NCI-H1092 treated with DMSO at 0.1 percent for 48 hours (cell line): ENCODE data around the gene FBXL4.
"Not testable (repeated sequence)": the region's sequence is repeated elsewhere in the genome, so short reads cannot be mapped to it uniquely, and the experiment has no call there.

Source experiments
- DNase-seq: peaks from one replicate; lab custom pipeline; 2025; lab: John Stamatoyannopoulos, UW

FBXL4 gene

DNA sequence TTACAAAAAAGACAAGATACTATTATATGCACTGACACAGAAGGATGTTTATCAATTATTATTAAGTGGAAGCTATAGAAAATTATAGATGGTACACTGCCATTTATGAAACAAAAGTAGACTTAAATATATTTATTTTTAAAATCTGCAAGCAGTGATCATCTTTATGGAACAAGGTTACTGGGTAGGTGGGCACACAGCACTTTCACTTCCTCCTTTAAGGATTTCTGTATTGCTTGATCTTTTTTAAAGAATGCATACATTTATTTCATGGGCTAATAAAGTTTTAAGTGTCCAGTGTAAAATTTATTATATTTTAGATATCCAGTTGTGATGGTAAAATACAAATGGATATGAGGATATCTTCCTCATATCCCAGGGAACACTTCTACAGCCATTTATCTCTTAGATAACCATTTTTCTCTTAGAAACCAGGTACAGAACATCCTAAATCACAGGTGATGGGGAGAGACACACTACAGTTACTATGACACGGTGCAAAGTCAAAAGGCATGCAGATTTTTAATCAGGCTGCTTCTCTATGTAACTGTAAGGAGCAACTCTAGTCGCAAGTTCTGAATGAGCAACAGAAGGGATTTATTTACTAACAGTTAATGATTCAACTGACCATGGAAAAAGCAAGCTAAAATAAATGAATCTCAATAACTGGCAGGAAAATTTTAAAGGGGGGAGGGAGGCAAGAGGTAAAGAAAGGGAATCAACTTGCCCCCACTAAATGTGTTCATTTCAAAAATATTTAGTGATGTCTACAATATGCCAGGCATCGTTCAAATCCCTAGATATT lies 2.2 kb downstream of the FBXL4 start:
- no peak for DNase-seq

DNA sequence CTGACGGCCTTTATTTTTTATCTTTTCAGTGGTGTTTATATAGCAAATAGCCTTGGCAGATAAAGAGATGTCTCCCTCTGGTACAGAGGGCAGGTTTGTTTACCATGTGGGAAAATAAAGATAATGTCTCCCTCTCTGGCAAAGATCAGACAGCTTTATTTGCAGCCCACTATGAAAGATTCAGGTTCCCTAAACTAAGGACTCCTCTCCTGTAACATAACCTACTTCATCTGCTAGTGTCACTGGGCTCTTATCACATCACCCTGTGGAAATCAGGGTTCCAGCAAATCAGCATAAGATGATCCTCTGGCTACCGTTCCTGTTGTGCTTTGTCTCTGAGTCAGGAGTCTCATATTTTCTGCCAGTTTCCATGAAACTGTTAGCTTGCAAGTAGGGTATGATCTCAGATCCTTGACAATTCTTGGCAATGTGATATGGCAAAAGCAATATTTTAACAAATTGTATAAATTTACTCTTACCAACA lies 3.1 kb downstream of the FBXL4 start:
- peak; percentile 69 for DNase-seq

DNA sequence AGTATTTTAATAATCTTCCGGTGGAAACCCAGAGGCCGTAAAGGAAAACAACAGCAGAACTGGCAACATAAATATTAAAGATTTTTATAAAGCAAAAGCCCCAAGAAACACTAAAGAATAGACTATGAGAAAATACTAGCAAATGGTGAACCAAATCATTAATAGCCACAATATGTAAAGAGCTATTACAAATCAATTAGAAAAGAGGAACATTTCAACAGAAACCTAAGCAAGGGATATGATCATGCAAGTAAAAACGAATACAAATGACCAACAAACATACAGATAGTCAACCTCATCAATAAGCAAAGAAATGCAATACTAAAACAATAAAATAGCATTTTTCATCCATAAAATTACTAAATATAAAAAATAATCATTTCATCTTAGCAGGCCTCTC lies 3.6 kb downstream of the FBXL4 start:
- DNase-seq: no peak

DNA sequence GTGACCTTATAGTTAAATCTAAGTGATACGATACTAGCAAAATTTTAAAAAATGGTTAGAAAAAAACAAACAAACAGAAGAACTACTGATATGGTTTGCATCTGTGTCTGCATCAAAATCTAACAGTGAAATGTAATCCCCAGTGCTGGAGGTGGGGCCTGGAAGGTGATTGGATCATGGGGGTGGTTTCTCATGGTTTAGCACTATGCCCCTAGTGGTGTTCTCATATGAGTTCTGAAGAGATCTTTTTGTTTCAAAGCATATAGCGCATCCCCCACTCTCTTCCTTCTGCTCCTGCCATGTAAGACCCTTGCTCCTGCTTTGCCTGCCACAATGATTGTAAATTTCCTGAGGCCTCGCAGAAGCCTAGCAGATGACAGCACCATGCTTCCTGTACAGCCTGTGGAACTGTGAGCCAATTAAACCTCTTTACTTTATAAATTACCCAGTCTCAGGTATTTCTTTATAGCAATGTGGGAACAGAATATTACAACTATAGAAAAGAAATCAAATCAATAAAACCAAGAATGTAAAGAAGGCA lies 5.4 kb downstream of the FBXL4 start:
- no peak for DNase-seq

DNA sequence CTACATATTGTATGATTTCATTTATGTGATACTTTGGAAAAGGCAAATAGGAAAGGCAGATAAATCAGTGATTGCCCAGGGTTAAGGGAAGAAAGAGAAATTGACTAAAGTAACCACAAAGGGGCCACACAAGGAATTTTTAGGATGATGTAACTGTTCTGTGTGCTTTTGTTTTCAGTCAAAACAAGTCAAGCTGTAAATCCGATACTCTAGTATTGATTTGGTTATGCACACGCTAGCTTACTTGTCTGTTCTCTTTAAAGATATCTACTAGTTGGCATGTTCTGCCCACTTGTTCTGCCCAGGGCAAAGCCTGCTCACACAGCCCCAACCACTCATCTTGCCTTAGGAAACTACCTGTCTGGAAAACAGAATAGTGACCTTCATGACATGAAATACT lies 6.4 kb downstream of the FBXL4 start:
- no peak for DNase-seq

DNA sequence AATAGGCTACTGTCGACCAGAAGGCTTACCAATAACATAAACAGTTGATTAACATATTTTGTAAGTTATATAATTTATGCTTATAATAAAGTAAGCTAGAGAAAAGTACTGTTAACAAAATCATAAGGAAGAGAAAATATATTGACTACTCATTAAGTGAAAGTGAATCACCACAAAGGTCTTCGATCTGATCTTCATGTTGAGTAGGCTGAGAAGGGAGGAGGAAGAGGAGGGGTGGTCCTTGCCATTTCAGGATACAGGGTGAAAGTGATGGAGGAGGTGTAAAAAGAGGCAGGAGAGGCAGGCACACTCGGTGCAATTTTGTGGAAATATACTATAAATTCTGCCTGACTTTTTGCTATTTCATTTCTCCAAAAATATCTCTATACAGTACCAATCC lies 10.4 kb downstream of the FBXL4 start:
- no peak for DNase-seq

DNA sequence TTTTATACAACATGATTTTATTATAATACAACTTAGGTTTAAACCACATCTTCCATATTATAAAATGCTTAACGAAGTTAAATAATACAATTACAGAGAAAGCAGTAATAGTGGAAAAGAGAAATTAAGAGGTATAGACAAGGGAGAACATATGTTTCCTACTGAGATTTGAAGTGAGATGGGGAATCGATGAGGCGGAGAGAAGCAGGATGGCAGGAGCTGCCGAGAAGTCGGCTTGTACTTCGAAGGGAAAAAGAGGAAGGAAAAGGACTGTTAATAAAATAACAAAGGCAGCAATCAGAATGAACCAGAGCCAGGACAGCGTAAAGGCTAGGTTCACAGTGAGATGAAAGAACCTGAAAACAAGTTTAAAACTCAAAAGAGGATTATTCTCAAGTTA lies 15.4 kb downstream of the FBXL4 start:
- DNase-seq: peak; percentile 36

DNA sequence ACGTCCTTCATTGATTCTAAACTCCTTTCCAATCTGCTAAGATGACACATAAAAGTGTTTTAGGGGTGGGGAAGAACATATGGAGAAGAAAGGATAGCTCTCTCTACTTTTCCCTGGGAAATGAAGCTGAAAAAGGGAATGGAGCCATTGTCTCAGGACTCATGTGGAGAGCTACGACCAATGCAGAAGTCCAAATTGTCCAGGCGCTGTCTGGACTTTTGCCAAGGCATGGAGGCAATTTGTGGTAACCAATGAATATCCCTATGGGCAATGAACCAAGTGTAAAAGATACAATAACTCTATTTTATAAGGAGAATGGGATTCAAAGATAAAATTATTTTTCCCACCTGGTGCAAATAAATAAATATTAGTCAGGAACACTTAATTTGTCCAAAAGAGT lies 16.1 kb downstream of the FBXL4 start:
- peak; percentile 48 for DNase-seq

DNA sequence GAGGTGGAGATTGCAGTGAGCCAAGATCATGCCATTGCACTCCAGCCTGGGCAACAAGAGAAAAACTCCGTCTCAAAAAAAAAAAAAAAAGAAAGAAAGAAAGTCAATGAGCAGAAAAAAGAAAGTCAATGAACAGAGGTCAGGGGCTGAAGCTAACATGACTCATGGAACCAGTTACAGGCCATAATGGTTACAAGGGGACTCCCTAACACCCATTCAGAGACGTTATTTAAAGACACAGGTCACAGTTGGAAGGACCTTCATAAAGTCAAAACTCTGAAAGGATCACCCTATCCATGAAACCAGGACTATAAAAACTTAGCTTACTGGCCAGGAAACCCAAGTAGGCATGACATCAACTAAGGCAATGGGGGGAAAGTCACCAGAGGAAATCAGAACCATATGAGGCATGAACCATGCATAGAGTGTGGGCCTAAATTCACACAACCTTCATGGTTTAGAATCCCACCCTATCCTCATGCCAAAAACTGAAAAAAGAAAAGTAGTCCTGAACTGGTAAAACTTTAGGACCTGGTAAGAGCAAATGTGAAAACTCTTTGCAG lies 18.2 kb downstream of the FBXL4 start:
- DNase-seq: no peak

DNA sequence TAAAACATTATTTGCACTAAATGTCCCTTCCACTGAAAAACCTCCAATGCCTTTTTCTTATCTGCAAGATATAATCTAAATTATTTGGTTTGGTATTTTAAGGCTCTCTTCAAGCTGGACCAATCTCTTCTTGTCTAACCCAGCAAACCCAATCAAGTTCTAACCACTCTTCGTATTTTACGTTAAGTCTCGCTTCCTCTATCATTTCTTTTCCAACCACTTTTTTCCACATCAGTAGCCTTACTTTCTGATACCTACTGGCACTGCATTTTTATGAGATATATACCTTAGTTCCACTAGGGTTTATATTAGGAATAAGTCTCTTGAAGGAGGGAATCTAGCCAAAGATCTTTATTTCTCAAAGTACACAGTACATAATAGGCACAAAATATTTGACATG lies 19.1 kb downstream of the FBXL4 start:
- DNase-seq: no peak

DNA sequence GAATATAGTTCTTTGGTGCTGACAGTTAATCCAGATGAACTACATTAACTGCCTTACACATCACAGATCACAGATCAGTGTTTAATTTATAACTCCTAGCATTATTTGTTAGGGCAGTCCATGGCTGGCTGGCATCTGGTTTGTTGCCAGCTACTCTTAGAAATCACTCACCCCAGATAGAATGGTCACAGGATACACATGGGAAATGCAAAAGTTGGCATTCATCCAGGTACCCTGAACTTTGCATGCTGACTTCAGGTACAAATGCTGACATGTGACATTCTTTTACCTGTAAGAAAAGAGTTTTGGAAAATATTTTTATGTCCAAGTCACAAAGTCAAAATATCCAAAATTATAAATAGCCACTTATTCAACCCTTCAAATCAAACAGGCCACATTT lies 20.2 kb downstream of the FBXL4 start:
- DNase-seq: peak; percentile 82

DNA sequence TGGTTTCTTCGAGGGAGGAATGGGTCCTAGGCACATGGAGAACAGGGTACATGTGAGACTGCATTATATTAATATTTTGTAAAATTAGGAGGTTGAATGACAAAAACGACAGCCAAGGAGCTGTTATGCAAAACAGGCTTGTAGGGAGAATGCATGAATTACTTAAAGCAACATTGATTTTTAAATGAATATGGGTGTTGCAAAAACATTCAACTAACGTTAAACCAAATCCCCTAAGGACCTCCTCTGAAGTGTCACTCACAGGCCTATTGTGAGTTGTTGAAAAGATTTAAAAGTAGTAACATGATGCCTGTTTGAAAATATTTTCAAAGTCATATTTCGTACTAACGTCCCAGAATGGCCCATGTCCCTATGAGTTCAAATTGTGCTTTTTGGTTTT lies 21.9 kb downstream of the FBXL4 start:
- DNase-seq: no peak

DNA sequence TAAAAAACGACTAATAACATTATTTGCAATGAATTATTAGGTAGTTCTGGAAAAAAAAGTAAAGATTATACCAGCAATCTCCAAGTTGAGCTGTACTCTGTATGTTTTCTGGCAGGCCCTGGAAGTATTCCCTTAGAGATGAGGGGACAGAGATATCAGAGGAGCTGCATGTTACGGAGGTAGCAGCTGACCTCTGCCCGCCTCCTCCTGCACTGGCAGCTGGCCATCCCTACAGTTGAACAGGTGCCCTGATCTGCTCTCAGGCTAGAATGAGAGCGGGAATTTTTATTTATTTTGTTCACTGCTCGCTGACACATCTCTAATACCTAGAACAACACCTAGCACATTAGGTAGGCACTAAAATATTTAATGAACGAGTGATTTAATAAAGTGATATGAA lies 23.1 kb downstream of the FBXL4 start:
- DNase-seq: peak; percentile 73

DNA sequence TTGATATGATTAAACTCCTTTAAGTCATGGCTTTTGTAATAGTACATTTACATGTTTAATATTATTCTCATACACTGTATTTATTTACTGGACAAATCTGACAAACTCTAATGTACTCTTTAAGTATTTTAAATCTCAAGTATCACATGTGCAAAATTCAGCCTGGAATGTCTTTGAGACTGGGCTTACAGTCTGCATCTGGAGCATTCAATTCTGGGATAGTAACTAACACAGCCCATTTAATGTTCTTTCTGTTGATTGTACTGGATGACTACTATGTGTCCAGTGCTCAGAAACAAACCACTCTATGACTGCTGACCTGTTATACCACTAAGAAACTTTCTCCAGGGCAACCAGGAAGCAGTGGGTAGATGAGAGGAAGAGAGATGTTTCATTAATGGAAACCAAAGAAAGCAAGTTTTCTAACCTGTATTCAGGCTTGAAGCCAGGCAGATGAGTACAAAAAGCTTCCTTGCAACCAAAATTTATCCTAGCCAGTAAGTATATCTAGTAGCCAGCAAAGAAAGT lies 26.8 kb downstream of the FBXL4 start:
- DNase-seq: no peak

DNA sequence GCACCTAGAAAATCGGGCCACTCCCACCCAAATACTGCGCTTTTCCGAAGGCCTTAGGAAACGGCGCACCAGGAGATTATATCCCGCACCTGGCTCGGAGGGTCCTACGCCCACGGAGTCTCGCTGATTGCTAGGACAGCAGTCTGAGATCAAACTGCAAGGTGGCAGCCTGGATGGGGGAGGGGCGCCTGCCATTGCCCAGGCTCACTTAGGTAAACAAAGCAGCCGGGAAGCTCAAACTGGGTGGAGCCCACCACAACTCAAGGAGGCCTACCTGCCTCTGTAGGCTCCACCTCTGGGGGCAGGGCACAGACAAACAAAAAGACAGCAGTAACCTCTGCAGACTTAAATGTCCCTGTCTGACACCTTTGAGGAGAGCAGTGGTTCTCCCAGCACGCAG lies 36.8 kb downstream of the FBXL4 start:
- not testable (repeated sequence) for DNase-seq

DNA sequence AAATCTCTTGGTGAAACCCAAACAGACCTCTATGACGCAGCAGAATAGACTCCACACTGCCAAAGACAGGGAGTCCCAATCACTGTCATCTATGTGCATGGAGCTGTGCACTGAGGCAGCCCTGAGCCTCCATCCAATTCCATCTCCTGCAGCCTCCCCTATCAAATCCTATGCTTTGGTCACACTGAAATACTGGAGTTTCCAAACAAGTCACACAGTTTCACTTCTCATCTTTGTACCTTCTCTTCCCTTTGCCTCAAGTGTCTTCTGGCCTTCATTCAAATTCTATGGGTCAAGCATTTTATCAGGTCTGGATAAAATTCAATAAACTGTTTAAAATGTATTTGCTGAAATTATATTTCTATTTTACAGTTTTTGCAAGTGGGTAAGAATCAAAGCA lies 38.5 kb downstream of the FBXL4 start:
- no peak for DNase-seq

DNA sequence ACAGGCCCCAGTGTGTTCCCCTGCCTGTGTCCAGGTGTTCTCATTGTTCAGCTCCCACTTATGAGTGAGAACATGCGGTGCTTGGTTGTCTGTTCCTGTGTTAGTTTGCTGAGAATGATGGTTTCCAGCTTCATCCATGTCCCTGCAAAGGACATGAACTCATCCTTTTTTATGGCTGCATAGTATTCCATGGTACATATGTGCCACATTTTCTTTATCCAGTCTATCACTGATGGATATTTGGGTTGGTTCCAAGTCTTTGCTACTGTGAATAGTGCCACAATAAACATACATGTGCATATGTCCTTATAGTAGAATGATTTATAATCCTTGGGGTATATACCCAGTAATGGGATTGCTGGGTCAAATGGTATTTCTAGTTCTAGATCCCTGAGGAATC lies 41.4 kb downstream of the FBXL4 start:
- DNase-seq: not testable (repeated sequence)

DNA sequence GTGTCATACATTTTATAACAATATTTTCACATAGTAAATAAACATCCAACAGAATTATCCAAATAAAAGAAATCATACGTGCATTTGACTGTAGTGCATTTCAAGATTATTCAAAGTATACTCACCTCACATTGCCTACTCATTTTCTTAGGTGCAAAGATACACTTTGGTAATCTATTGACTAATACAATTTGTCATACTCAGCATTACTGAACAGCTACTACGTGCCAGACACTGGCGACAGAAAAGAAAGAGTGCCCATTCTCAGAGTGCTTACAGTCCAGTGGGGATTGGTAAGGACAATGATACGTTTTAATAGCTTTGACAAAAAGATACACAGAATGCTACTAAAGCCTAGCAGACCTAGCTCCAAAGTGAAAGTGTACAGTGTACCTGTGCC lies 42.0 kb downstream of the FBXL4 start:
- DNase-seq: no peak

DNA sequence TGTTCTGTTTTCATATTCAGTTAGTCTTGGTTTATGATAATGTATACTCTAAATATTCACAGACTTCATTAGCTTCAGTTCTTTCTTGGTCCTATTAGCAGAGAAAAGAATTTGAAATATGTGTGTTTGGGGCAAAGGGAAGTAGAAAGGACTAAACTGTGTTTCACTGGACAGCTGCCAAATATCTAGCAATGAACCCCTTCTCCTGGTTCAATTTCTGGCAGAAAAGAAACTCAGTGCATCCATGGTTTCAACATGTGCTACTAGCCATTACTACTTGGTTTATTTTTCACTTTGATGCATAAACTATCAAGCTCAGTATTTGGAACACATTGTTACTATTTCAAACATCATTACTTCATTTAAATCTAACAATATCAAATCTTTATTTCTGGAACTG lies 43.6 kb downstream of the FBXL4 start:
- DNase-seq: no peak

DNA sequence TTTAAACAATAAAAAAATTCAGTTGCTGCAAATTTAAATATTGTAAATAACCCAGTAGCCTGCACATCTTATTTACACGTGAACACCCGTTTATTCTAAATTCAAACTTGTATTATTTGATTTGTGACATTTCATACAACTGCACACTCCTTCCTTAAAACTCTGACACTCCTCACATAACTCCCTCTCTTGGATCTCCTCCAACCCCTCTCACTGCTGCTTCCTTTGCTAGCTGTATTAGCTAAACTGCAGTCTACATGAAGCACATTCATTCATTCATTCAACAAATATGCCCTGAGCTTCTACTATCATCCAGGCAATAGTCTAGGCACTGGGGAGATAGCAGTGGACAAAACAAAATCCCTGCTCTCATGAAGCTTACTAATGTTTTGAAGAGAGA lies 47.0 kb downstream of the FBXL4 start:
- DNase-seq: no peak

DNA sequence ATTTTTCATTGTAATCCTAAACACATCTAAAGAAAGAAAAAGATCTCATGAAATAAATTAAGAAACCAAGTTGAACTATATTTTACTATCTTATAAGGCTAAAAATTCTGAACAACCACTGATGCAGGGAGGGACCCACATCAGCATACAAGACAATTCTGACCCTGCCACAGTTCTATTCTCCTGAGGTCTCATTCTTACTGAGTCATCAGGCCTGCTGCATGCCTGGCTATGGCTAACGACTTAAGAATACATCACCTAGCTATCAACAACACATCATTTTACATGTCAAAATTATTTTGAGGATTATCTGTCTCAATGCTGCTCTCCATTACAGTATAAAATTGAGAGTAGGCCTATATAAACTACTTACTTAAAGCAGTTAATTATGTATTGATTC lies 52.9 kb downstream of the FBXL4 start:
- DNase-seq: no peak

DNA sequence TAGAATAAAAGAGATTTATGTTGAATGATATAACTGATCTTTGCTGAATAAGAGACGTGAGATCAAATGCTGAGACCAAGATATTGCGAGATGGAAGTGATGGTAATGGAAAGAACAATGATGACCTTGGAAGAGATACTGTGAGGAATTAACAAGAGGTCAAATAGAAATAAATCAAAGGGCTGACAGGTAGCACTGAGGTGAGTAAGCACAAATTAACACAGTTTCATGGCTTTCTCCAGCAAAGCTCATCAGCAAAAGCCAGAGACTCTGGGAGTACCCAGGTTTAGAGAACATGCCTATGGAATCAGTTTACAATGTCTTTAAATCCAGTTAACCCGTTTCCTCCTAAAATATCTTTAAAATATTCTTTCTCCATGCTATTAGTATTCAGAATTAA lies 60.1 kb downstream of the FBXL4 start:
- no peak for DNase-seq

DNA sequence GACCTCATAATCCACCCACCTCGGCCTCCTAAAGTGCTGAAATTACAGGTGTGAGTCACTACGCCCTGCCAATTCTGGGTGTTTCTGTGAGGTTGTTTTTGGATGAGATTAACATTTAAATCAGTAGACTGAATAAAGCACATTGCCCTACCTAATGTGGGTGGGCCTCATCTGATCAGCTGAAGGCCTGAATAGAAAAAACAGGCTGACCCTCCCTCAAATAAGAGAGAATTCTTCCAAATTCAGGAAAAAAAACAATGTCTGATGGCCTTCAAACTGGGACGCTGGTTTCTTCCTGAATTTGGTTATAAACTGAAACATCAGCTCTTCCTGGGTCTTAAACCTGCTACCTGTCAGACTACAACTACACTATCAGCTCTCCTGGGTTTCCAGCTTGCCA lies 62.4 kb downstream of the FBXL4 start:
- no peak for DNase-seq
